Smooth muscle cell (in vitro differentiated cells): Measurements from ENCODE around the gene MAFF. TPM values are rescaled to one million over a fixed set of nuclear protein-coding genes. Genes with fewer than 3 reads are reported as not detected.

Experiments used
- DNase-seq: peaks from one replicate; lab custom pipeline; 2025; ENCODE audit not compliant: unreplicated experiment; lab: John Stamatoyannopoulos, UW
- H2AFZ ChIP-seq: fragments of 200-600 bp; sonication (generic); 2 replicates; pipeline ENCODE4 v1.6.0; 2016; ENCODE audit warnings: antibody characterized with exemption, low read depth, mild to moderate bottlenecking
- H3F3A ChIP-seq: fragments of 200-600 bp; sonication (generic); 2 replicates; pipeline ENCODE4 v1.6.0; 2017; ENCODE audit warnings: antibody characterized with exemption, low read depth
- H3K27ac ChIP-seq: fragments of 200-600 bp; sonication (generic); 2 replicates; pipeline ENCODE4 v1.5.1; 2016; ENCODE audit warnings: low read depth, mild to moderate bottlenecking
- H3K27me3 ChIP-seq: fragments of 200-600 bp; sonication (generic); 2 replicates; pipeline ENCODE4 v1.6.1; 2016; ENCODE audit warnings: low read depth, mild to moderate bottlenecking
- H3K36me3 ChIP-seq: fragments of 200-600 bp; sonication (generic); 2 replicates; pipeline ENCODE4 v1.5.1; 2016; ENCODE audit warnings: low read depth
- H3K4me1 ChIP-seq: fragments of 200-600 bp; sonication (generic); 2 replicates; pipeline ENCODE4 v1.5.1; 2016; ENCODE audit warnings: low read depth
- H3K4me2 ChIP-seq: fragments of 200-600 bp; sonication (generic); 2 replicates; pipeline ENCODE4 v1.6.0; 2016; ENCODE audit warnings: mild to moderate bottlenecking
- H3K4me3 ChIP-seq: fragments of 200-600 bp; sonication (generic); 2 replicates; pipeline ENCODE4 v1.5.1; 2016; ENCODE audit warnings: mild to moderate bottlenecking
- H3K79me2 ChIP-seq: fragments of 200-600 bp; sonication (generic); 2 replicates; pipeline ENCODE4 v1.6.0; 2016; ENCODE audit warnings: low read depth, mild to moderate bottlenecking
- H3K9ac ChIP-seq: fragments of 200-600 bp; sonication (generic); 2 replicates; pipeline ENCODE4 v1.6.0; 2016; ENCODE audit warnings: low read depth
- H3K9me3 ChIP-seq: fragments of 200-600 bp; sonication (generic); replicated peaks from 2 replicates; pipeline ENCODE4 v1.5.1; 2016; ENCODE audit warnings: low read depth
- H4K20me1 ChIP-seq: fragments of 200-600 bp; sonication (generic); 2 replicates; pipeline ENCODE4 v1.6.0; 2016; ENCODE audit warnings: low read depth
- CTCF ChIP-seq: fragments of 200-600 bp; sonication (generic); IDR thresholded peaks from 2 replicates; pipeline ENCODE4 v1.5.1; 2017; ENCODE audit warnings: borderline replicate concordance, mild to moderate bottlenecking, antibody characterized with exemption; ENCODE audit not compliant: insufficient read depth, poor library complexity, severe bottlenecking
- WGBS: methylation state at CpG from one replicate; pipeline ENCODE4 v1.1.7; 2016; ENCODE audit warnings: low lambda C conversion rate; 5-methylcytosine and 5-hydroxymethylcytosine counted together
- polyA plus RNA-seq: library from polyadenylated mRNA; unstranded; fragments of >200 nt; fragmentation: Nextera tagmentation; extraction: Ambion mirVana; gene quantifications from 2 replicates; pipeline ENCODE4 v1.2.1, GENCODE V29; 2016
- total RNA-seq: library from RNA; depleted of rRNA; stranded (reverse); fragments of >200 nt; gene quantifications from 2 replicates; pipeline ENCODE4 v1.2.3, GENCODE V29; 2014

MAFF gene
- total and polyA plus RNA-seq, 2 experiments from 2014 or later: 48.2 to 51.2 TPM

- Histone ChIP-seq H4K20me1 (no peaks in the 10 kb centered on the region), H3K4me3 (no peak overlapping the region), H3K27ac (no peak overlapping the region), H3K79me2 (no peaks in the 10 kb centered on the region), H2AFZ (no peak overlapping the region), H3K4me1 (no peaks in the 10 kb centered on the region), H3F3A (no peaks in the 10 kb centered on the region), H3K27me3 (no peaks in the 10 kb centered on the region), H3K9ac (no peak overlapping the region), H3K4me2 (no peak overlapping the region), H3K9me3 (no peaks in the 10 kb centered on the region), H3K36me3 (no peaks in the 10 kb centered on the region)
- no peak for TF ChIP-seq CTCF
- no peak for DNase-seq
- WGBS: 87% methylated on average over 6 of the region's 6 CpGs
These were observed 11.2 kb upstream of the MAFF start for GRCh38 chr22:38190581-38190980.

GRCh38 chr22:38191055-38191454 is 10.7 kb upstream of the MAFF start:
- Histone ChIP-seq H4K20me1 (no peaks in the 10 kb centered on the region), H3K79me2 (no peaks in the 10 kb centered on the region), H3K27ac (no peak overlapping the region), H3K4me3 (no peak overlapping the region), H2AFZ (no peak overlapping the region), H3K9me3 (no peaks in the 10 kb centered on the region), H3K27me3 (no peaks in the 10 kb centered on the region), H3K9ac (no peak overlapping the region), H3K36me3 (no peaks in the 10 kb centered on the region), H3K4me2 (no peak overlapping the region), H3K4me1 (no peaks in the 10 kb centered on the region), H3F3A (no peaks in the 10 kb centered on the region)
- DNase-seq: no peak
- TF ChIP-seq CTCF: no peak
- 94% methylated on average over 14 of the region's 14 CpGs for whole genome bisulfite sequencing

- no peaks in the 10 kb centered on the region for H3F3A ChIP-seq
- no peaks in the 10 kb centered on the region for H3K9me3 ChIP-seq
- H3K9ac ChIP-seq: no peak overlapping the region
- H3K27ac ChIP-seq: no peak overlapping the region
- no peak for TF ChIP-seq CTCF
- H3K79me2 ChIP-seq: no peaks in the 10 kb centered on the region
- no peak for DNase-seq
- H4K20me1 ChIP-seq: no peaks in the 10 kb centered on the region
- WGBS: 76% methylated on average over 10 of the region's 10 CpGs
- no peaks in the 10 kb centered on the region for H3K36me3 ChIP-seq
- H3K4me1 ChIP-seq: no peaks in the 10 kb centered on the region
- H3K4me3 ChIP-seq: no peak overlapping the region
- no peak overlapping the region for H3K4me2 ChIP-seq
- H2AFZ ChIP-seq: no peak overlapping the region
- no peaks in the 10 kb centered on the region for H3K27me3 ChIP-seq
These were observed 9.9 kb upstream of the MAFF start for GRCh38 chr22:38191731-38192474.

- no peaks in the 10 kb centered on the region for H3K36me3 ChIP-seq
- H2AFZ ChIP-seq: no peak overlapping the region
- no peaks in the 10 kb centered on the region for H3K9me3 ChIP-seq
- H3K4me3 ChIP-seq: no peak overlapping the region
- H3F3A ChIP-seq: no peaks in the 10 kb centered on the region
- H3K79me2 ChIP-seq: no peaks in the 10 kb centered on the region
- 90% methylated on average over 3 of the region's 3 CpGs for WGBS
- no peak overlapping the region for H3K4me2 ChIP-seq
- no peaks in the 10 kb centered on the region for H3K27me3 ChIP-seq
- TF ChIP-seq CTCF: no peak
- DNase-seq: no peak
- H3K9ac ChIP-seq: no peak overlapping the region
- no peaks in the 10 kb centered on the region for H4K20me1 ChIP-seq
- H3K27ac ChIP-seq: no peak overlapping the region
- H3K4me1 ChIP-seq: no peaks in the 10 kb centered on the region
These were observed 9.3 kb upstream of the MAFF start for GRCh38 chr22:38192475-38192863.
